ENCODE results near the gene PDF. TPM values are rescaled to one million over a fixed set of nuclear protein-coding genes. Genes with fewer than 3 reads are reported as not detected.

The PDF gene
- total and polyA plus RNA-seq, 2 donors from 2014 or later = 22.4 to 30.8 TPM

DNA sequence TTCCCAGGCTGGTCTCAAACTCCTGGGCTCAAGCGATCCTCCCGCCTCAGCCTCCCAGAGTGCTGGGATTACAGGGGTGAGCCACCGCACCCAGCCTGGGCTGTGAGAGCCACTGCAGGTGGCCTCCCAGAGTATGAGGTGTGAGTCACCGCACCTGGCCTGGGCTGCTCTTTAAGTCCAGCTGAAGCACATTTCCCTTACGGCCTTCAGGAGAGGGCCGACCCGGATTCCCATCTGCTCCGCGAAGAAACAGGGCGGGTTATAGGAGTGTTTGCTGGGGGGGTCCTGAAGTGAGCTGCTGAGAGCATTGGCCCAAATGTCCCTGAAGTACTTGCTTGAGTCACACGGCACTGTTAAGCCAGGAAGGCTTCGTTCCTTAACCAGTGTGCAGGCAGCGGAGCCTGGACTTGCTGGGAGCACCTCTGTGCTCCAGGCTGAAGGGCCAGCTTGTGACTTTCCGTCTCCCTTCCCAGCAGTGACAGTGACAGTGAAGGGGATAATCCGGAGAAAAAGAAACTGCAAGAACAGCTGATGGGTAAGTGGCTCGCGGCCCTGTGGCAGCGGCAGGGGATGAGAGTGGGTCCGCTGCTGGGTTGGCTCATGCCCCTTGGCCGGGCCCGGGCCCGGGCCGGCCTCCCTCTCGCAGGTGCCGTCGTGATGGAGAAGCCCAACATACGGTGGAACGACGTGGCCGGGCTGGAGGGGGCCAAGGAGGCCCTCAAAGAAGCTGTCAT, 12.0 kb downstream of the PDF start:
- no peak overlapping the region for H3K27ac ChIP-seq (ENCODE audit: low read depth in 2 of 2, low read length in 2 of 2)
- FAIRE-seq = no peak
- H3K4me3 ChIP-seq (ENCODE audit: low read length in 3 of 3) = no peak overlapping the region
- TF ChIP-seq, protein P1, sequence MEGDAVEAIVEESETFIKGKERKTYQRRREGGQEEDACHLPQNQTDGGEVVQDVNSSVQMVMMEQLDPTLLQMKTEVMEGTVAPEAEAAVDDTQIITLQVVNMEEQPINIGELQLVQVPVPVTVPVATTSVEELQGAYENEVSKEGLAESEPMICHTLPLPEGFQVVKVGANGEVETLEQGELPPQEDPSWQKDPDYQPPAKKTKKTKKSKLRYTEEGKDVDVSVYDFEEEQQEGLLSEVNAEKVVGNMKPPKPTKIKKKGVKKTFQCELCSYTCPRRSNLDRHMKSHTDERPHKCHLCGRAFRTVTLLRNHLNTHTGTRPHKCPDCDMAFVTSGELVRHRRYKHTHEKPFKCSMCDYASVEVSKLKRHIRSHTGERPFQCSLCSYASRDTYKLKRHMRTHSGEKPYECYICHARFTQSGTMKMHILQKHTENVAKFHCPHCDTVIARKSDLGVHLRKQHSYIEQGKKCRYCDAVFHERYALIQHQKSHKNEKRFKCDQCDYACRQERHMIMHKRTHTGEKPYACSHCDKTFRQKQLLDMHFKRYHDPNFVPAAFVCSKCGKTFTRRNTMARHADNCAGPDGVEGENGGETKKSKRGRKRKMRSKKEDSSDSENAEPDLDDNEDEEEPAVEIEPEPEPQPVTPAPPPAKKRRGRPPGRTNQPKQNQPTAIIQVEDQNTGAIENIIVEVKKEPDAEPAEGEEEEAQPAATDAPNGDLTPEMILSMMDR (IDR thresholded peaks at IDR 0.05; ENCODE audit: borderline replicate concordance, extremely low read depth, insufficient read depth) = no peak
- no peaks in the 10 kb centered on the region for H3K27me3 ChIP-seq (ENCODE audit: control insufficient read depth, insufficient read depth, low read length)
- intact Hi-C loops (cut with DNase I) = no loop called here
- H3K9me3 ChIP-seq (ENCODE audit: control insufficient read depth in 2 of 3, insufficient read depth in 1 of 3, low read length in 3 of 3) = no peaks in the 10 kb centered on the region
- H3K36me3 ChIP-seq (ENCODE audit: control insufficient read depth in 2 of 3, insufficient read depth in 3 of 3, low read length in 3 of 3) = peaks cover 7 to 60% (median 50%) of the 10 kb centered on the region in 3 donors
- DNase-seq = no peak
- H3K4me1 ChIP-seq (ENCODE audit: control insufficient read depth in 2 of 3, insufficient read depth in 2 of 3, low read depth in 1 of 3, low read length in 3 of 3) = peaks cover 0 to 6% (median 3%) of the 10 kb centered on the region in 3 donors
- H3K9ac ChIP-seq (ENCODE audit: low read length in 3 of 3) = no peak overlapping the region

DNA sequence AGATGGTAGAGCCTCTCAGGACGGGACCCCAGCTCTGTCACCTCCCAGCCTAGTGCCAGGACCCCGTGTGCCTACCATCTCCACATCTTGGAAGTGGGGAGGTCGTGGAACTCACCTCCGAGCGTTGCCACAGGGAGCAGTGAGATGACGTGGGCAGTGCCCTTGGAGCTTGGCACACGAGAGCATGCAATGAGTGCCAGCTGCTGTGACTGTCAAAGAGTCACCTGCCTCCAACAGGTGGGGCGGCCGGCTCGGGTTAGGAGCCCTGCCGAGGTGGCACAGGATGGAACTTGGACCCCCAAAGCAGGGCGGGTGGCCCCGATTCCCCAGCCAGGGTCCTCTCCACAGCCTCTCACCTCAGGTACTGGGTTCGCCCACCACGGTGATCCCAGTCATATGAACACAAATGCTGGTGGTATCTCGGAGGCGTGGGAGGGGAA, 13.8 kb downstream of the PDF start:
- Histone ChIP-seq H3K9me3 (ENCODE audit: control insufficient read depth in 2 of 3, insufficient read depth in 1 of 3, low read length in 3 of 3) (no peaks in the 10 kb centered on the region), H3K27ac (ENCODE audit: low read depth in 2 of 2, low read length in 2 of 2) (no peak overlapping the region), H3K36me3 (ENCODE audit: control insufficient read depth in 2 of 3, insufficient read depth in 3 of 3, low read length in 3 of 3) (peaks cover 4 to 50% (median 41%) of the 10 kb centered on the region in 3 donors), H3K4me3 (ENCODE audit: low read length in 3 of 3) (no peak overlapping the region), H3K9ac (ENCODE audit: low read length in 3 of 3) (no peak overlapping the region), H3K4me1 (ENCODE audit: control insufficient read depth in 2 of 3, insufficient read depth in 2 of 3, low read depth in 1 of 3, low read length in 3 of 3) (peaks cover 0 to 6% (median 2%) of the 10 kb centered on the region in 3 donors), H3K27me3 (ENCODE audit: control insufficient read depth, insufficient read depth, low read length) (no peaks in the 10 kb centered on the region)
- TF ChIP-seq, protein P1 (IDR thresholded peaks at IDR 0.05; ENCODE audit: borderline replicate concordance, extremely low read depth, insufficient read depth) = no peak
- FAIRE-seq (no peak), DNase-seq (no peak)
- intact Hi-C loops (cut with DNase I) = no loop called here

DNA sequence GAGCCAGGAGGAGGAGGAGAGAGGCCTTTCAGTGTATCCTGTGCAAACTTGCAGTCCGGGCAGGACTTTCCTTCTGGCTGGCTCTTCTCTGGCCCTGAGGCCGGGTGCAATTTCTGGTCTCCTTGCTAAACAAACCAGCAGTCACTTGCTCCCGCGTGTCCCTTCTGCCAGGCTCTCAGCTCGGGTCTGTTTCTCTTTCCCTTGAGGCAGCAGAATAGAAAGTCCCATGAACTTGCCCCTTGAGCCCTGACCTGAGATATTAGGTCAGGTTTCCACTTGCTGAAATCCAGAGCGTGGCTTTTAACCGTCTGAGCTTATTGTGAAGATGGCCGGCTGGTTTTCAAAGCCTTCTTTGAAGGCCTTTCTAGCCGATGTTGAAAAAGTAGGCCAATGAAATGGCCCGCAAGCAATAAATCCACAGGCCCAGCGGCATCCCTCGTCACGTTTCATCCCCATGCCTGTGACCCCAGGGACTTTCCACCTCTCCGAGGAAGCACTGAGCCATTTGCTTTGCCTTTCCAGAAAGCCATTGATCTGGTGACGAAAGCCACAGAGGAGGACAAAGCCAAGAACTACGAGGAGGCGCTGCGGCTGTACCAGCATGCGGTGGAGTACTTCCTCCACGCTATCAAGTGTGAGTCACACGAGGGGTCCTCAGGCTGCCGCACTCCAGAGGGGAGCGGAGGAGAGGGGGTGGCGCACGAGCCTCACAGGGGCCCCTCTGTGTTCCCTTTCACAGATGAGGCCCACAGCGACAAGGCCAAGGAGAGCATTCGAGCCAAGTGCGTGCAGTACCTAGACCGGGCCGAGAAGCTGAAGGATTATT, 14.7 kb downstream of the PDF start:
- H3K9ac ChIP-seq (ENCODE audit: low read length in 3 of 3) = no peak overlapping the region
- no peak for FAIRE-seq

More for the DNA sequence above, 14.7 kb downstream of the PDF start:
- intact Hi-C loops (cut with DNase I) = no loop called here
- Histone ChIP-seq H3K4me3 (ENCODE audit: low read length in 3 of 3) (no peak overlapping the region), H3K4me1 (ENCODE audit: control insufficient read depth in 2 of 3, insufficient read depth in 2 of 3, low read depth in 1 of 3, low read length in 3 of 3) (peaks cover 0 to 7% (median 2%) of the 10 kb centered on the region in 3 donors), H3K27me3 (ENCODE audit: control insufficient read depth, insufficient read depth, low read length) (no peaks in the 10 kb centered on the region), H3K9me3 (ENCODE audit: control insufficient read depth in 2 of 3, insufficient read depth in 1 of 3, low read length in 3 of 3) (no peaks in the 10 kb centered on the region), H3K36me3 (ENCODE audit: control insufficient read depth in 2 of 3, insufficient read depth in 3 of 3, low read length in 3 of 3) (peaks cover 4 to 41% (median 33%) of the 10 kb centered on the region in 3 donors), H3K27ac (ENCODE audit: low read depth in 2 of 2, low read length in 2 of 2) (no peak overlapping the region)
- no peak for DNase-seq
- TF ChIP-seq, protein P1 (IDR thresholded peaks at IDR 0.05; ENCODE audit: borderline replicate concordance, extremely low read depth, insufficient read depth) = no peak
